H1 (cell line): Measurements from ENCODE around the gene TBC1D22B. TPM values are rescaled to one million over a fixed set of nuclear protein-coding genes. Genes with fewer than 3 reads are reported as not detected.

Source experiments
- CTCF ChIA-PET: fragments of 300-600 bp; sonication (Branson Sonifier 250); formaldehyde crosslinking; loops from one replicate; lab custom pipeline; 2021; ENCODE audit not compliant: partially characterized antibody; lab: Charles Lee
- POLR2A ChIA-PET: fragments of 300-600 bp; sonication (Branson Sonifier 250); formaldehyde crosslinking; loops from one replicate; lab custom pipeline; 2021; ENCODE audit warnings: inconsistent platforms; ENCODE audit not compliant: partially characterized antibody; lab: Charles Lee
- DNase-seq, 2 experiments: peaks; one replicate each; pipeline versions ENCODE4 v3.0.0 to v3.0.0-alpha.2; 2010 to 2022; ENCODE audit warnings: low spot score in 2 of 2, low read depth in 1 of 2, mixed read lengths in 1 of 2
- FAIRE-seq: peaks from 2 replicates; lab custom pipeline; 2011; peaks lifted over from hg19 to GRCh38; lab: Jason Lieb, UNC
- H2AFZ ChIP-seq: 2 replicates; pipeline ENCODE4 v1.8.1; 2012; ENCODE audit warnings: low read length, inconsistent platforms
- H2AK5ac ChIP-seq: 2 replicates; pipeline ENCODE4 v1.6.1; 2013; ENCODE audit warnings: low read depth, low read length
- H2BK120ac ChIP-seq: replicated peaks from 2 replicates; pipeline ENCODE3; 2013; ENCODE audit warnings: low read depth, low read length, inconsistent platforms
- H2BK12ac ChIP-seq: 2 replicates; pipeline ENCODE4 v1.6.1; 2013; ENCODE audit warnings: low read depth, low read length
- H2BK15ac ChIP-seq: 2 replicates; pipeline ENCODE4 v1.6.1; 2013; ENCODE audit warnings: low read length
- H2BK20ac ChIP-seq: 2 replicates; pipeline ENCODE4 v1.6.1; 2013; ENCODE audit warnings: low read length
- H2BK5ac ChIP-seq: 2 replicates; pipeline ENCODE4 v1.6.1; 2013; ENCODE audit warnings: low read depth, low read length
- H3K14ac ChIP-seq: 2 replicates; pipeline ENCODE4 v1.6.1; 2013; ENCODE audit warnings: inconsistent platforms; ENCODE audit not compliant: insufficient read length
- H3K18ac ChIP-seq: 2 replicates; pipeline ENCODE4 v1.6.1; 2013; ENCODE audit warnings: low read length; ENCODE audit errors: extremely low read depth
- H3K23ac ChIP-seq: 2 replicates; pipeline ENCODE4 v1.6.1; 2013; ENCODE audit warnings: inconsistent platforms; ENCODE audit not compliant: insufficient read length
- H3K23me2 ChIP-seq: 2 replicates; pipeline ENCODE4 v1.6.1; 2013; ENCODE audit warnings: low read depth, low read length
- H3K27ac ChIP-seq: 2 replicates; pipeline ENCODE4 v1.6.1; 2011; ENCODE audit warnings: low read depth, low read length, inconsistent platforms
- H3K27me3 ChIP-seq, 4 experiments: replicated peaks in 1 of 4; 1 replicate in 1 of 4; 2 replicates in 3 of 4; pipeline versions ENCODE4 v1.6.1 to v1.8.1; 2011 to 2013; ENCODE audit warnings: low read length in 3 of 4, mild to moderate bottlenecking in 3 of 4, inconsistent platforms in 2 of 4, mixed read lengths in 2 of 4, moderate library complexity in 1 of 4; ENCODE audit not compliant: control insufficient read depth in 3 of 4, insufficient read depth in 3 of 4; ENCODE audit errors: extremely low read depth in 1 of 4
- H3K36me3 ChIP-seq, 4 experiments: 2 replicates each; pipeline versions ENCODE4 v1.6.1 to v1.8.1; 2011 to 2013; ENCODE audit warnings: mild to moderate bottlenecking in 4 of 4, low read length in 3 of 4, moderate library complexity in 2 of 4, control low read depth in 1 of 4, inconsistent platforms in 1 of 4; ENCODE audit not compliant: insufficient read depth in 4 of 4, control insufficient read depth in 2 of 4
- H3K4ac ChIP-seq: replicated peaks from 2 replicates; pipeline ENCODE3; 2013; ENCODE audit warnings: low read length, low read depth, mixed read lengths, inconsistent platforms; ENCODE audit not compliant: insufficient read length
- H3K4me1 ChIP-seq, 4 experiments: replicated peaks in 1 of 4; 1 replicate in 1 of 4; 2 replicates in 3 of 4; pipeline versions ENCODE4 v1.6.1 to v1.8.1; 2011 to 2013; ENCODE audit warnings: low read length in 3 of 4, inconsistent platforms in 2 of 4, mixed read lengths in 1 of 4; ENCODE audit not compliant: insufficient read depth in 4 of 4, control insufficient read depth in 3 of 4
- H3K4me2 ChIP-seq, 2 experiments: 2 replicates each; pipeline versions ENCODE4 v1.6.1 to v1.8.1; 2011 to 2013; ENCODE audit warnings: low read depth in 2 of 2, low read length in 2 of 2, control low read depth in 1 of 2, inconsistent platforms in 1 of 2, mild to moderate bottlenecking in 1 of 2; ENCODE audit not compliant: insufficient read depth in 1 of 2
- H3K4me3 ChIP-seq, 4 experiments: fragments of 200-600, 300-600 bp in 1 of 4; sonication (generic), shearing (Covaris generic), sonication (Bioruptor Twin) in 1 of 4; 2 replicates each; pipeline versions ENCODE4 v1.5.1 to v1.8.1; 2011 to 2016; ENCODE audit warnings: low read length in 4 of 4, low read depth in 3 of 4, control low read depth in 2 of 4, inconsistent platforms in 2 of 4, mild to moderate bottlenecking in 2 of 4, mixed read lengths in 1 of 4, moderate library complexity in 1 of 4; ENCODE audit not compliant: insufficient read depth in 2 of 4; ENCODE audit errors: extremely low read depth in 1 of 4
- H3K56ac ChIP-seq: replicated peaks from 2 replicates; pipeline ENCODE3; 2013; ENCODE audit warnings: low read depth, mild to moderate bottlenecking, mixed read lengths, low read length, inconsistent platforms; ENCODE audit not compliant: insufficient read length
- H3K79me1 ChIP-seq: 2 replicates; pipeline ENCODE4 v1.6.1; 2013; ENCODE audit warnings: low read depth, low read length, control low read depth
- H3K79me2 ChIP-seq, 2 experiments: 2 replicates each; pipeline versions ENCODE4 v1.6.1 to v1.8.1; 2012 to 2013; ENCODE audit warnings: low read length in 2 of 2, mild to moderate bottlenecking in 2 of 2, inconsistent platforms in 1 of 2; ENCODE audit not compliant: insufficient read depth in 2 of 2, control insufficient read depth in 1 of 2
- H3K9ac ChIP-seq, 4 experiments: replicated peaks in 1 of 4; 1 replicate in 1 of 4; 2 replicates in 3 of 4; pipeline versions ENCODE4 v1.6.1 to v1.8.1; 2011 to 2013; ENCODE audit warnings: low read depth in 3 of 4, low read length in 3 of 4, control low read depth in 2 of 4, mild to moderate bottlenecking in 2 of 4, moderate library complexity in 2 of 4, inconsistent platforms in 1 of 4; ENCODE audit errors: extremely low read depth in 1 of 4
- H3K9me3 ChIP-seq, 2 experiments: 2 replicates each; pipeline versions ENCODE4 v1.6.1 to v1.8.1; 2012 to 2013; ENCODE audit warnings: mild to moderate bottlenecking in 2 of 2, moderate library complexity in 2 of 2, control low read depth in 1 of 2, inconsistent platforms in 1 of 2, low read depth in 1 of 2, low read length in 1 of 2, mixed read lengths in 1 of 2; ENCODE audit not compliant: insufficient read depth in 2 of 2
- H4K20me1 ChIP-seq, 2 experiments: replicated peaks in 1 of 2; 2 replicates each; pipeline versions ENCODE3 to v1.8.1; 2011 to 2013; ENCODE audit warnings: inconsistent platforms in 2 of 2, low read length in 2 of 2, mild to moderate bottlenecking in 1 of 2; ENCODE audit not compliant: insufficient read depth in 2 of 2, control insufficient read depth in 1 of 2
- H4K5ac ChIP-seq: 2 replicates; pipeline ENCODE4 v1.6.1; 2013; ENCODE audit warnings: low read length, low read depth, mixed read lengths, inconsistent platforms; ENCODE audit not compliant: insufficient read length
- H4K8ac ChIP-seq: 2 replicates; pipeline ENCODE4 v1.8.0; 2013; ENCODE audit warnings: mild to moderate bottlenecking, moderate library complexity, low read length, inconsistent platforms; ENCODE audit not compliant: insufficient read depth; ENCODE audit errors: extremely low read depth
- H4K91ac ChIP-seq: replicated peaks from 2 replicates; pipeline ENCODE3; 2013; ENCODE audit warnings: low read length, mixed read lengths, inconsistent platforms; ENCODE audit not compliant: insufficient read length
- CHD1 ChIP-seq: IDR thresholded peaks from 2 replicates; pipeline ENCODE4 v1.6.1; 2012; ENCODE audit warnings: low read depth, low read length, improper control_type of control experiment
- EZH2 ChIP-seq: fragments of 200-600 bp; sonication (generic); IDR thresholded peaks from 2 replicates; pipeline ENCODE4 v1.7.1; 2012; ENCODE audit warnings: low read depth, mild to moderate bottlenecking, moderate library complexity, low read length, inconsistent platforms; ENCODE audit not compliant: severe bottlenecking
- HDAC2 ChIP-seq, 2 experiments: fragments of 300-600 bp in 1 of 2; sonication (generic) in 1 of 2; IDR thresholded peaks; 2 replicates each; pipeline ENCODE4 v1.6.1; 2011 to 2012; ENCODE audit warnings: low read depth in 2 of 2, low read length in 2 of 2, mild to moderate bottlenecking in 2 of 2, moderate library complexity in 2 of 2, borderline replicate concordance in 1 of 2, inconsistent platforms in 1 of 2
- POU5F1 ChIP-seq: IDR thresholded peaks from 2 replicates; pipeline ENCODE4 v1.6.1; 2011; ENCODE audit warnings: low read depth, mild to moderate bottlenecking, low read length, moderate library complexity
- RAD21 ChIP-seq, 2 experiments: IDR thresholded peaks in 1 of 2; conservative IDR thresholded peaks in 1 of 2; 2 replicates each; pipeline ENCODE4 v1.6.1; 2011; ENCODE audit warnings: low read depth in 2 of 2, low read length in 2 of 2, improper control_type of control experiment in 1 of 2, inconsistent platforms in 1 of 2, mild to moderate bottlenecking in 1 of 2, moderate library complexity in 1 of 2
- SP1 ChIP-seq: IDR thresholded peaks from 2 replicates; pipeline ENCODE4 v1.6.1; 2011; ENCODE audit warnings: low read depth, low read length
- ZNF274 ChIP-seq: IDR thresholded peaks from 2 replicates; pipeline ENCODE4 v1.7.0; 2012; ENCODE audit warnings: low read length, borderline replicate concordance; ENCODE audit errors: extremely low read depth
- whole genome bisulfite sequencing, 2 experiments: shearing (Covaris generic) in 1 of 2; methylation state at CpG; one replicate each; pipeline versions ENCODE4 v1.1.6 to v1.1.7; 2013 to 2015; ENCODE audit warnings: low lambda C conversion rate in 2 of 2, mixed read lengths in 2 of 2, inconsistent platforms in 1 of 2, low coverage in 1 of 2, missing lambda C conversion rate in 1 of 2; ENCODE audit not compliant: insufficient replicate concordance in 2 of 2, insufficient coverage in 1 of 2, insufficient read length in 1 of 2; ENCODE audit errors: extremely low coverage in 1 of 2, missing lambda C conversion rate in 1 of 2; 5-methylcytosine and 5-hydroxymethylcytosine counted together
- polyA plus RNA-seq, 7 experiments: library from polyadenylated mRNA; depleted of rRNA in 3 of 7; stranded (reverse) in 5 of 7; unstranded in 2 of 7; fragments of >200 nt in 5 of 7; fragments of 200-250 nt in 2 of 7; gene quantifications; 1 replicate in 5 of 7; 2 replicates in 1 of 7; 4 replicates in 1 of 7; pipeline versions ENCODE4 v1.2.1 to v1.2.3, GENCODE V29; 2011 to 2013; ENCODE audit warnings: missing spikeins in 2 of 7, mixed read lengths in 2 of 7
- total RNA-seq: library from RNA; stranded (reverse); fragmentation: NEBNext Ultra II Directional; extraction: Animal tissue kit (Norgen Biotek cat#: 25700); gene quantifications from 2 replicates; pipeline ENCODE4 v1.2.1, GENCODE V29; 2021

The TBC1D22B gene
- total and polyA plus RNA-seq, 2 of the 8 experiments (the other 6 are each of a cell fraction or from before 2014, with no cell fraction given): 10.1 to 17.4 TPM

DNA sequence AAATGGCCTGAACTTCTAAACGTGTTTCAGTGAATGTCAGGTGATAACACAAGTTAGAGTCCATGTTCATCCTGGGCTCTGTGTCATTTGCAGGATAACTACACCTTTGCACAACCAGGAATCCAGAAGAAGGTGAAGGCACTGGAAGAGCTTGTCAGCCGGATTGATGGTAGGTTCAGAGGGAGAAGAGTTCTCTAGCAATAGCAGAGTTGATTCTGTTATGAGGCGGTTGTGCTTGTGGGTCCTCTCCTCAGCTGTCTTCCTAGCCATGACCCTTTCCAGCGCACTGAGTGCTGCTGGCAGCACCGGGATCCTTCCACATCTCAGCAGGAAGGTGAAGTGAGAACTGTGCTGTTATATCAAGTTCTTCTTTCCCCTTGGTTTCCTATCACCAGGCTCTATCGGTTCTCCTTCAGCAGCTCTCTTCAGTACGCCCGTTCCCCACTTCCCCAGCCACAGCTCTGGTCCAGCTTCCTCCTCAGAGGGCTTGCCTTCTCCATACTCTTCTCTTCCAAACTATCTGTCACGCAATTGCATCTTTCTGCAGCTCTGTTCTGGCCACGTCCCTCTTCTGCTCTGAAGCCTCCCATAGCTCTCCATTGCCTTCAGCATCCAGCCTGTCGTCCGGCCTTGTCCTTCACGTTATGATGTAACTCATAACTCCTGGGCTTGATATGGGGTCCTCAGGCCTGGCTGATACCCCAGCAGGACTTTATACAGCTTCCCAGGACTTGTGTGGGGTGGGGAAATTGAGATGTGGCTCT lies 56.3 kb downstream of the TBC1D22B start:
- Histone ChIP-seq H4K8ac (no peak overlapping the region), H2BK5ac (no peak overlapping the region), H3K4me1 (no peaks in the 10 kb centered on the region), H3K56ac (no peak overlapping the region), H2BK12ac (no peak overlapping the region), H3K4me3 (no peak overlapping the region), H3K18ac (no peak overlapping the region), H3K4ac (no peak overlapping the region), H3K36me3 (peaks cover 15 to 42% (median 33%) of the 10 kb centered on the region in 4 experiments; a peak in 7 of 8 replicates), H3K27ac (no peak overlapping the region), H4K91ac (no peak overlapping the region), H3K4me2 (no peak overlapping the region), H3K14ac (no peak overlapping the region), H3K9me3 (no peaks in the 10 kb centered on the region), H3K9ac (no peak overlapping the region)
- POLR2A ChIA-PET: interaction anchor here (1.0 to 1.5 kb wide), 3 partner anchors 10 to 56 kb away, joined by 3 to 4 read pairs (median 3); partner anchors contain the start of genes TBC1D22B and TMEM217
- no peak for TF ChIP-seq CHD1
- TF ChIP-seq EZH2: no peak
- no peak for TF ChIP-seq RAD21 (IDR thresholded peaks at IDR 0.05 in 1 of 2, conservative IDR thresholded peaks at IDR 0.05 in 1 of 2; ENCODE audit: low read depth in 2 of 2, low read length in 2 of 2)
- no peak for TF ChIP-seq ZNF274
- TF ChIP-seq POU5F1: no peak
- TF ChIP-seq HDAC2 (IDR thresholded peaks at IDR 0.05; ENCODE audit: borderline replicate concordance in 1 of 2, low read depth in 2 of 2, low read length in 2 of 2): no peak
- no peak for TF ChIP-seq SP1
- TF ChIP-seq, all 59 proteins: peak for 0
- no peaks in the 10 kb centered on the region for H3K23me2 ChIP-seq
- DNase-seq (no peak), FAIRE-seq (no peak)
- WGBS, 2 experiments: 88% methylated on average over 13 of the region's 13 CpGs; no CpG with 5 or more reads in 1 of the 2 experiments
- no peak overlapping the region for H2AFZ ChIP-seq
- H3K23ac ChIP-seq: no peak overlapping the region
- H3K79me1 ChIP-seq: no peaks in the 10 kb centered on the region
- H3K79me2 ChIP-seq: no peaks in the 10 kb centered on the region
- no peak overlapping the region for H2BK120ac ChIP-seq
- H2BK20ac ChIP-seq: no peak overlapping the region
- CTCF ChIA-PET: interaction anchor here (0.8 to 4.8 kb wide), 31 partner anchors 7 to 488 kb away, joined by 3 to 43 read pairs (median 3); no protein-coding TSS in a partner anchor
- no peaks in the 10 kb centered on the region for H3K27me3 ChIP-seq
- H2AK5ac ChIP-seq: no peak overlapping the region
- no peaks in the 10 kb centered on the region for H4K20me1 ChIP-seq
- no peak overlapping the region for H4K5ac ChIP-seq
- H2BK15ac ChIP-seq: no peak overlapping the region
